Measurements from ENCODE around the gene TXNDC5. TPM values are rescaled to one million over a fixed set of nuclear protein-coding genes. Genes with fewer than 3 reads are reported as not detected.

Gene TXNDC5
- total and polyA plus RNA-seq, 2 experiments from 2014 or later, result 42.9 to 210 TPM

- H3K36me3 ChIP-seq (ENCODE audit: insufficient read depth), result no peaks in the 10 kb centered on the region
- H3K4me1 Mint-ChIP-seq, result no peaks in the 10 kb centered on the region
- peaks cover 2% of the 10 kb centered on the region; the same call in 2 of the 3 replicates for H3K9me3 Mint-ChIP-seq
- H3F3A ChIP-seq (replicated peaks; ENCODE audit: low read depth), result no peaks in the 10 kb centered on the region
- H3K27me3 ChIP-seq (ENCODE audit: insufficient read depth), result no peaks in the 10 kb centered on the region
- no peak for ATAC-seq
- H2AFZ ChIP-seq, result no peak overlapping the region
- no peaks in the 10 kb centered on the region for H3K79me2 ChIP-seq (replicated peaks; ENCODE audit: insufficient read depth)
- H3K9me2 ChIP-seq (ENCODE audit: insufficient read depth), result no peaks in the 10 kb centered on the region
- no peaks in the 10 kb centered on the region for H3K27me3 Mint-ChIP-seq (ENCODE audit: insufficient read depth, low read depth, poor library complexity)
- no peak overlapping the region for H3K4me3 Mint-ChIP-seq
- no peak overlapping the region for H3K27ac ChIP-seq (ENCODE audit: low read depth)
- H3K4me1 ChIP-seq (ENCODE audit: insufficient read depth), result no peaks in the 10 kb centered on the region
- no peaks in the 10 kb centered on the region for H3K36me3 Mint-ChIP-seq (ENCODE audit: low read depth)
- no peak overlapping the region for H3K27ac Mint-ChIP-seq
- no peak overlapping the region for H3K4me3 ChIP-seq
- DNase-seq (ENCODE audit: low spot score), result no peak
- H3K4me2 ChIP-seq, result no peak overlapping the region
- no peaks in the 10 kb centered on the region for H4K20me1 ChIP-seq (replicated peaks; ENCODE audit: insufficient read depth)
- TF ChIP-seq ZNF462 (CRISPR knock-in tag; IDR thresholded peaks at IDR 0.05) (no peak), EZH2phosphoT487 (IDR thresholded peaks at IDR 0.05; ENCODE audit: unreplicated experiment) (no peak), ZNF331 (CRISPR knock-in tag; IDR thresholded peaks at IDR 0.05; ENCODE audit: low read depth) (no peak), ZNF114 (CRISPR knock-in tag; IDR thresholded peaks at IDR 0.05) (no peak), CREB1 (CRISPR knock-in tag; IDR thresholded peaks at IDR 0.05; ENCODE audit: low read depth) (no peak), NANOG (IDR thresholded peaks at IDR 0.05; ENCODE audit: borderline replicate concordance) (no peak), ETS1 (IDR thresholded peaks at IDR 0.05) (no peak), EZH2 (IDR thresholded peaks at IDR 0.05; ENCODE audit: low read depth, unreplicated experiment) (no peak), JUNB (IDR thresholded peaks at IDR 0.05; ENCODE audit: unreplicated experiment) (no peak), POLR2AphosphoS5 (IDR thresholded peaks at IDR 0.05; ENCODE audit: low read depth) (no peak), STAT1 (IDR thresholded peaks at IDR 0.05; ENCODE audit: unreplicated experiment) (no peak)
- TF ChIP-seq, protein P1, sequence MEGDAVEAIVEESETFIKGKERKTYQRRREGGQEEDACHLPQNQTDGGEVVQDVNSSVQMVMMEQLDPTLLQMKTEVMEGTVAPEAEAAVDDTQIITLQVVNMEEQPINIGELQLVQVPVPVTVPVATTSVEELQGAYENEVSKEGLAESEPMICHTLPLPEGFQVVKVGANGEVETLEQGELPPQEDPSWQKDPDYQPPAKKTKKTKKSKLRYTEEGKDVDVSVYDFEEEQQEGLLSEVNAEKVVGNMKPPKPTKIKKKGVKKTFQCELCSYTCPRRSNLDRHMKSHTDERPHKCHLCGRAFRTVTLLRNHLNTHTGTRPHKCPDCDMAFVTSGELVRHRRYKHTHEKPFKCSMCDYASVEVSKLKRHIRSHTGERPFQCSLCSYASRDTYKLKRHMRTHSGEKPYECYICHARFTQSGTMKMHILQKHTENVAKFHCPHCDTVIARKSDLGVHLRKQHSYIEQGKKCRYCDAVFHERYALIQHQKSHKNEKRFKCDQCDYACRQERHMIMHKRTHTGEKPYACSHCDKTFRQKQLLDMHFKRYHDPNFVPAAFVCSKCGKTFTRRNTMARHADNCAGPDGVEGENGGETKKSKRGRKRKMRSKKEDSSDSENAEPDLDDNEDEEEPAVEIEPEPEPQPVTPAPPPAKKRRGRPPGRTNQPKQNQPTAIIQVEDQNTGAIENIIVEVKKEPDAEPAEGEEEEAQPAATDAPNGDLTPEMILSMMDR (conservative IDR thresholded peaks at IDR 0.05; ENCODE audit: low read depth in 2 of 2), result no peak
- TF ChIP-seq, protein P2, sequence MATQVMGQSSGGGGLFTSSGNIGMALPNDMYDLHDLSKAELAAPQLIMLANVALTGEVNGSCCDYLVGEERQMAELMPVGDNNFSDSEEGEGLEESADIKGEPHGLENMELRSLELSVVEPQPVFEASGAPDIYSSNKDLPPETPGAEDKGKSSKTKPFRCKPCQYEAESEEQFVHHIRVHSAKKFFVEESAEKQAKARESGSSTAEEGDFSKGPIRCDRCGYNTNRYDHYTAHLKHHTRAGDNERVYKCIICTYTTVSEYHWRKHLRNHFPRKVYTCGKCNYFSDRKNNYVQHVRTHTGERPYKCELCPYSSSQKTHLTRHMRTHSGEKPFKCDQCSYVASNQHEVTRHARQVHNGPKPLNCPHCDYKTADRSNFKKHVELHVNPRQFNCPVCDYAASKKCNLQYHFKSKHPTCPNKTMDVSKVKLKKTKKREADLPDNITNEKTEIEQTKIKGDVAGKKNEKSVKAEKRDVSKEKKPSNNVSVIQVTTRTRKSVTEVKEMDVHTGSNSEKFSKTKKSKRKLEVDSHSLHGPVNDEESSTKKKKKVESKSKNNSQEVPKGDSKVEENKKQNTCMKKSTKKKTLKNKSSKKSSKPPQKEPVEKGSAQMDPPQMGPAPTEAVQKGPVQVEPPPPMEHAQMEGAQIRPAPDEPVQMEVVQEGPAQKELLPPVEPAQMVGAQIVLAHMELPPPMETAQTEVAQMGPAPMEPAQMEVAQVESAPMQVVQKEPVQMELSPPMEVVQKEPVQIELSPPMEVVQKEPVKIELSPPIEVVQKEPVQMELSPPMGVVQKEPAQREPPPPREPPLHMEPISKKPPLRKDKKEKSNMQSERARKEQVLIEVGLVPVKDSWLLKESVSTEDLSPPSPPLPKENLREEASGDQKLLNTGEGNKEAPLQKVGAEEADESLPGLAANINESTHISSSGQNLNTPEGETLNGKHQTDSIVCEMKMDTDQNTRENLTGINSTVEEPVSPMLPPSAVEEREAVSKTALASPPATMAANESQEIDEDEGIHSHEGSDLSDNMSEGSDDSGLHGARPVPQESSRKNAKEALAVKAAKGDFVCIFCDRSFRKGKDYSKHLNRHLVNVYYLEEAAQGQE (IDR thresholded peaks at IDR 0.05; ENCODE audit: unreplicated experiment), result no peak
These were observed 28.7 kb upstream of the TXNDC5 start for GRCh38 chr6:7939184-7939863.

Data from GM23338 (cell line).